Endothelial cell (in vitro differentiated cells): Measurements from ENCODE around the gene KRTAP4-9. TPM values are rescaled to one million over a fixed set of nuclear protein-coding genes. Genes with fewer than 3 reads are reported as not detected.
"Not testable (repeated sequence)": the region's sequence is repeated elsewhere in the genome, so short reads cannot be mapped to it uniquely, and the experiment has no call there.

Experiments
- DNase-seq: peaks from one replicate; pipeline ENCODE4 v3.0.0; 2021; ENCODE audit warnings: low spot score
- H3K27ac Mint-ChIP-seq: one replicate; pipeline ENCODE4 v1.8.0; 2021; ENCODE audit warnings: mixed read lengths, inconsistent platforms; ENCODE audit not compliant: unreplicated experiment
- H3K27me3 Mint-ChIP-seq: one replicate; pipeline ENCODE4 v1.8.0; 2021; ENCODE audit warnings: mild to moderate bottlenecking, moderate library complexity, mixed read lengths, inconsistent platforms; ENCODE audit not compliant: unreplicated experiment
- H3K36me3 Mint-ChIP-seq: one replicate; pipeline ENCODE4 v1.8.0; 2021; ENCODE audit warnings: mild to moderate bottlenecking, low read depth, mixed read lengths, inconsistent platforms; ENCODE audit not compliant: unreplicated experiment
- H3K4me1 Mint-ChIP-seq: one replicate; pipeline ENCODE4 v1.8.0; 2021; ENCODE audit warnings: mild to moderate bottlenecking, mixed read lengths, inconsistent platforms; ENCODE audit not compliant: unreplicated experiment
- H3K4me3 Mint-ChIP-seq: one replicate; pipeline ENCODE4 v1.8.0; 2021; ENCODE audit warnings: mild to moderate bottlenecking, mixed read lengths, inconsistent platforms; ENCODE audit not compliant: unreplicated experiment
- H3K9me3 Mint-ChIP-seq: one replicate; pipeline ENCODE4 v1.8.0; 2021; ENCODE audit warnings: mixed read lengths, inconsistent platforms; ENCODE audit not compliant: unreplicated experiment
- total RNA-seq: library from RNA; stranded (reverse); fragmentation: NEBNext Ultra II Directional; extraction: Animal tissue kit (Norgen Biotek cat#: 25700); gene quantifications from one replicate; pipeline ENCODE4 v1.2.1, GENCODE V29; 2021; ENCODE audit not compliant: unreplicated experiment
- TF ChIP-seq, protein P1 (sequence below): fragments of 200-600 bp; sonication (generic); IDR thresholded peaks from one replicate; pipeline ENCODE4 v1.5.0; 2021; ENCODE audit warnings: antibody characterized with exemption; ENCODE audit not compliant: unreplicated experiment

KRTAP4-9 gene
- total RNA-seq, 1 donor from 2014 or later = not detected

DNA sequence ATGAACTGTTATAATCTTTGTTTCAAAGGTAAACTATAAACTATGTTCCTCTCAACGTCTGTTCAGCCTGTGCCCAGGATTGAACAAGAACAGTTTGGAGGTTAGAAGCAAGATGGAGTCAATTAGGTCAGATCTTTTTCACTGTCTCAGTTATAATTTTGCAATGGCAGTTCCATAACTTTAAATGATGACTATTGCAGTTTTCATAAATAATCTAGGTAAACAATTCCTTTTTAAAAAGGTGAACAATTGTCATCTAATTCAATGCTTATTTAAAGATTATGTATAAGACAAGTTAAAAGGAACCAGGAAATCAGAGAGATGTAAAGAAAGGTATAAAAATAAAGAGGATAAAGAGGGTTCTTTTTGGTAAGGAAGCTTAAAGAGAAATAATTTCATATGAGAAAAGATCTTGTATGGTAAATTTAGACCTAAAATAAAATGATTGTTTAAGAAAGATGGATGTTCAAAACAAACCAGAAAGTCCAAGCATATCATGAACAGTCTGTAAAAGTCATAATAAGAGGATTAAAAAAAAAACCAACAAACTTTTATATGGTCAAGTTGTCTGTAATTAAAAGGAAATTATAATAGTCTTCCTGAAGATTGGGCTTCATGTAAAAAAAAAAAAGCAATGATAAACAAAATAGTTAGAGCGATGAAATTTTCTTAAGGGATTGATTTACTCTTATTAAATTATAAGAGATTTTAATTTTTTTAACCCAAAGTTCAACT lies 6.1 kb downstream of the KRTAP4-9 start:
- no peak overlapping the region for H3K27ac Mint-ChIP-seq

DNA sequence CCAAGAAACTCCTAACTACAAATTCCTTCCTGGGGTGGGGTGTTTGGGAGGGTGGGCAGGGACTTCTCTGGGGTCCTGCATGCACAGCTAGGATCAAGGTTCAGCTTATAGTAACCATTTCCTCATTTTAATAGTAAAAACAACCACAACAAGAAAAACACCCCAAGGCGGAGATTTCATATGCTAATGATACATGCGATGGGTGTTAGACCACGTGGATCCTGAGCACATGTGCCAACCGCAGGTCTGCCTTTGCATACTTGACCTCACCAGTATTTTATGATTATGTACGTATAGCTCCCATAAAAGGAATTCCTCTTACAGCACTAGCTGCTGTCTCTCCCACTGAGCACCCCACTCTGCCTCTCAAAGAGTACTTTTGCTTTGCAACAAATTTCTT lies 11.1 kb downstream of the KRTAP4-9 start:
- peaks cover 2% of the 10 kb centered on the region for H3K27me3 Mint-ChIP-seq
- peaks cover 4% of the 10 kb centered on the region for H3K36me3 Mint-ChIP-seq
- H3K4me3 Mint-ChIP-seq = no peak overlapping the region
- H3K9me3 Mint-ChIP-seq = no peaks in the 10 kb centered on the region
- TF ChIP-seq, protein P1, sequence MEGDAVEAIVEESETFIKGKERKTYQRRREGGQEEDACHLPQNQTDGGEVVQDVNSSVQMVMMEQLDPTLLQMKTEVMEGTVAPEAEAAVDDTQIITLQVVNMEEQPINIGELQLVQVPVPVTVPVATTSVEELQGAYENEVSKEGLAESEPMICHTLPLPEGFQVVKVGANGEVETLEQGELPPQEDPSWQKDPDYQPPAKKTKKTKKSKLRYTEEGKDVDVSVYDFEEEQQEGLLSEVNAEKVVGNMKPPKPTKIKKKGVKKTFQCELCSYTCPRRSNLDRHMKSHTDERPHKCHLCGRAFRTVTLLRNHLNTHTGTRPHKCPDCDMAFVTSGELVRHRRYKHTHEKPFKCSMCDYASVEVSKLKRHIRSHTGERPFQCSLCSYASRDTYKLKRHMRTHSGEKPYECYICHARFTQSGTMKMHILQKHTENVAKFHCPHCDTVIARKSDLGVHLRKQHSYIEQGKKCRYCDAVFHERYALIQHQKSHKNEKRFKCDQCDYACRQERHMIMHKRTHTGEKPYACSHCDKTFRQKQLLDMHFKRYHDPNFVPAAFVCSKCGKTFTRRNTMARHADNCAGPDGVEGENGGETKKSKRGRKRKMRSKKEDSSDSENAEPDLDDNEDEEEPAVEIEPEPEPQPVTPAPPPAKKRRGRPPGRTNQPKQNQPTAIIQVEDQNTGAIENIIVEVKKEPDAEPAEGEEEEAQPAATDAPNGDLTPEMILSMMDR = no peak
- H3K4me1 Mint-ChIP-seq = peaks cover 8% of the 10 kb centered on the region
- DNase-seq = no peak
- no peak overlapping the region for H3K27ac Mint-ChIP-seq

More for the DNA sequence above, 6.1 kb downstream of the KRTAP4-9 start:
- TF ChIP-seq, protein P1 = no peak
- no peak for DNase-seq
- Mint-ChIP-seq H3K4me1 (peaks cover 6% of the 10 kb centered on the region), H3K4me3 (no peak overlapping the region), H3K36me3 (no peaks in the 10 kb centered on the region), H3K9me3 (no peaks in the 10 kb centered on the region), H3K27me3 (no peaks in the 10 kb centered on the region)

DNA sequence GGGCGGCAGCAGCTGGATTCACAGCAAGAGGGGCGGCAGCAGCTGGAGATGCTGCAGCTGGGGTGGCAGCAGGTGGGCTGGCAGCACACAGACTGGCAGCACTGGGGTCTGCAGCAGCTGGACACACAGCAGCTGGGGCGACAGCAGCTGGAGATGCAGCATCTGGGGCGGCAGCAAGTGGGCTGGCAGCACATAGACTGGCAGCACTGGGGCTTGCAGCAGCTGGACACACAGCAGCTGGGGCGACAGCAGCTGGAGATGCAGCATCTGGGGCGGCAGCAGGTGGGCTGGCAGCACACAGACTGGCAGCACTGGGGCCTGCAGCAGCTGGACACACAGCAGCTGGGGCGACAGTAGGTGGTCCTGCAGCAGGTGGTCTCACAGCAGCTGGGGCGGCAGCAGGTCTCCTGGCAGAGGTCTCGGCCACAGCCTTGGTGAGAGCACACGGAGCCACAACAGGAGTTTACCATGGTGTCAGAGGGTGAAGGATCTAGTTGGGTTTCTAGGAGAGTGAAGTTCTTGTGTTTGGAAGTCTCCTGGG lies 12.7 kb downstream of the KRTAP4-9 start, which contains the start of gene KRTAP4-11:
Gene KRTAP4-11, minus strand, starts transcription at position 528 of the 541 bp plus-strand sequence. Its CDS starts 58 bp downstream, at position 470.
- not testable (repeated sequence) for H3K27ac Mint-ChIP-seq, H3K9me3 Mint-ChIP-seq, H3K36me3 Mint-ChIP-seq, H3K27me3 Mint-ChIP-seq, DNase-seq, H3K4me1 Mint-ChIP-seq, H3K4me3 Mint-ChIP-seq

DNA sequence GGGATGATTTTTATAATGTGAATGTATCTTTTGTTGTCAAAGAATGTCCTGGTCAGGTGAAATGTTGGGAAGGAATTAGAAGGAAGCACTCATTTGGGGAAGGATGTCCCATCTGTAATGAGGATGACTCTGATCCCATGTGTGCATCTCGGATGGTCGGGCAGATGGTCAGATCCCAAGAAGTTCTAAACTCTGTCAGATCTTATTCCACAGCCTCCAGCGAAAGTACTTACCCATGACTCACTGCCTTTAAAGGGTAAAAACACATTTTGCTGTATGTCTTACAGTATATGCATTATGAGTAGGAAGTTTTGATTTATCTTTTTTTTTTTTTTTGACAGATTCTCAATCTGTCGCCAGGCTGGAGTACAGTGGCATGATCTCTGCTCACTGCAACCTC lies 13.5 kb downstream of the KRTAP4-9 start:
- TF ChIP-seq, protein P1 = no peak
- Mint-ChIP-seq H3K27me3 (peaks cover 2% of the 10 kb centered on the region), H3K36me3 (peaks cover 4% of the 10 kb centered on the region), H3K9me3 (no peaks in the 10 kb centered on the region), H3K4me1 (peaks cover 8% of the 10 kb centered on the region), H3K4me3 (no peak overlapping the region), H3K27ac (no peak overlapping the region)
- DNase-seq = no peak

DNA sequence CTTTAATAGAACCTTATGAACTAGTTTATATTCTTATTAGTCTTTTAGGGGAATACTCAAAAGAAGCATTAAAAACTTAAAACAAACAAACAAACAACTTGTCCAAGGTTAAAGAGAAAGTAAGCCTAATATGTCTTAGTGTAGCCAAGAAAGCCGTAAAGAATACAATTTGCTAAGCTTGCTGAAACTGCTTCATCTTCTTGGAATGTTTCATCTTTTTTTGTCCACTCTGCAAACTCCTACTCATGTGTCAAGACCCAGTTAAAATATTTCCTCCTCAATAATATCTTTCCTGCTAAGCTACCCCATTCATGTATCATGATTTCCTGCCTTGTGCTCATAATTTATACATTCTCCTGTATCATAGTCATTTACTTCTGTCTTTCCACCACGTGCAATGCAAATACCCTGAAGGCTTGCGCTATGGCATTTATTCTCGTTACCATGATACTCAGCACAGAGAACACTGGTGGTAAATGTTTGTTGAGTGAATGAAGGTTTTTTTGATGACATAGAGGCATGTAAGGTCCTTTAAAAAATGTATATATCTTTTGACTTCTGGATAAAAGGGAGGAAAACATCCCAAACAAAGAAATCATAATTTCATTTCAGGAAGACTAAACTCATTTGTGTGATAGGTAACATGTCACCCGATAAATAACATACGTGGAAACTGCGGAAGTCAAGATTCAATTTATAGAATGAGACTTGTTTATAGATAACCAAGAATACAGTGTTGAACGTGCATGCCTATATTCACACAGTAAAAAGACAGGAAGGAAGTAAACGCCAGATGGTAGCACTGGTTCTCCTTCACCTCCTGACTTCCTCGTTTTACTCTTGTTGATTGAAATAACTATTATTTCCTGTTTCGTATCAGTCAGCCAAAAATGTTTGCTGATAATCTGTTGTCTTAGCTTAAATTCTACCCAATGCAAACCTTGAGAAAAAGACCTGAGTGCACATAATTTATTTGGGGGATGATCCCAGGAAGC lies 14.8 kb downstream of the KRTAP4-9 start:
- not testable (repeated sequence) for H3K36me3 Mint-ChIP-seq, DNase-seq, H3K27me3 Mint-ChIP-seq, H3K9me3 Mint-ChIP-seq, H3K4me1 Mint-ChIP-seq, H3K4me3 Mint-ChIP-seq
- peak overlapping the region; percentile 54 for H3K27ac Mint-ChIP-seq
